ENCODE data around the gene PCDHGB5.
"Not testable (repeated sequence)": the region's sequence is repeated elsewhere in the genome, so short reads cannot be mapped to it uniquely, and the experiment has no call there.

Gene PCDHGB5

DNA sequence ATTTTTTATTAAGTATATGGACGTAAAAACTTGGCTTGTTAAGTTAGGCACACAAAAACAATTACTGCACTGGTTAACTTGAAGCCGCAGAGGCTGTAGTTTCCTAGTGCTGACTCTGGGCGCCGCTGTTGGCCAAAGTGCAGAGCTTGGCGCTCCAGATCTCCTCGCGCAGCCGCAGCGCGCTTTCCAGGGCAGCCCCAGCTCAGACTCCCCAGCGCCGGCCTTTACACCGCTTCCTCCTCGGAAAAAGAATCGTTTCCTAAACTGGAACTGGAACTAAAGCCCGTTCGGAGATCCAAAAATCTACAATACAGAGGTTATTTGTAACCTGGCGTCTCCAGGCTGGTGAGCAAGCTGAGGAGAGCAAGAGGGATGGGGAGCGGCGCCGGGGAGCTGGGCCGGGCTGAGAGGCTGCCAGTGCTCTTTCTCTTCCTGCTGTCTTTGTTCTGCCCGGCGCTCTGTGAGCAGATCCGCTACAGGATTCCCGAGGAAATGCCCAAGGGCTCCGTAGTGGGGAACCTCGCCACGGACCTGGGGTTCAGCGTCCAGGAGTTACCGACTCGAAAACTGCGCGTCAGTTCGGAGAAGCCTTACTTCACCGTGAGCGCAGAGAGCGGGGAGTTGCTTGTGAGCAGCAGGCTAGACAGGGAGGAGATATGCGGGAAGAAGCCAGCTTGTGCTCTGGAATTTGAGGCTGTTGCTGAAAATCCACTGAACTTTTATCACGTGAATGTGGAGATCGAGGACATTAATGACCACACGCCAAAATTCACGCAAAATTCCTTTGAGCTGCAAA, at the start of gene PCDHGB5:
Gene PCDHGB5 (plus strand): TSS at position 192 of the 796 bp plus-strand sequence. CDS start 181 bp downstream, at position 373.
- DNase-seq: peak; percentile 50

DNA sequence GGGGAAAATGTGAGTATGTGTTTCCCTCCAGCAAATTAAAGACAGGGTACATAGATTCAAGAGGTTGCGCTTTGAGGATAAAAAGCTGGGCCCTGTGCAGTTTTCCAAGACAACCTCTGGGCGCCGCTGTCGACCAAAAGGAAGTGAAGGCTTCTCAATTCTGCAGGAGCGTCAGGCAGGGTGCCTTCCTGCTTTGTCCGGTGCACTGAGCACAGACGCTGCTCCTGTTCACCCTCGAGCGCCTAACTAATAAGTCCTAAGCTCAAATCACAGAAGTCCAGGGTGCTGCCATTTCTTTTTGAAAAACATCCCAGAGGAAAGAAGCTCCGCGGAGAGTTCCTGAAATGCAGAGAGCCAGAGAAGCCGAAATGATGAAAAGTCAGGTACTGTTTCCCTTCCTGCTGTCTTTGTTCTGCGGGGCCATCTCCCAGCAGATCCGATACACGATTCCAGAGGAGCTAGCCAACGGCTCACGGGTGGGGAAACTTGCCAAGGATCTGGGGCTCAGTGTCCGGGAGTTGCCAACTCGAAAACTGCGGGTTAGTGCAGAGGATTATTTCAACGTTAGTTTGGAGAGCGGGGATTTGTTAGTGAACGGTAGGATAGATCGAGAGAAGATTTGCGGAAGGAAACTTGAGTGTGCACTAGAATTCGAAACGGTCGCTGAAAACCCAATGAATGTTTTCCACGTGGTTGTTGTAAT, 47.7 kb upstream of the PCDHGB5 start, which contains the start of gene PCDHGB1:
Gene PCDHGB1 (plus strand): TSS at position 183 of the 703 bp plus-strand sequence. CDS start 162 bp downstream, at position 345.
- DNase-seq: peak; percentile 90

DNA sequence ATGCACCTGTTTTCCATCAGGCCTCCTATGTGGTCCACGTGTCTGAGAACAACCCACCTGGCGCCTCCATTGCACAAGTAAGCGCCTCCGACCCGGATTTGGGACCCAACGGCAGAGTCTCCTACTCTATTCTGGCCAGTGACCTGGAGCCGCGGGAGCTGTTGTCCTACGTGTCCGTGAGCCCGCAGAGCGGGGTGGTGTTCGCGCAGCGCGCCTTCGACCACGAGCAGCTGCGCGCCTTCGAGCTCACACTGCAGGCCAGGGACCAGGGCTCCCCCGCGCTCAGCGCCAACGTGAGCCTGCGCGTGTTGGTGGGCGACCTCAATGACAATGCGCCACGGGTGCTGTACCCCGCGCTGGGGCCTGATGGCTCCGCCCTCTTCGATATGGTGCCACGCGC, 46.2 kb upstream of the PCDHGB5 start:
- DNase-seq: no peak

DNA sequence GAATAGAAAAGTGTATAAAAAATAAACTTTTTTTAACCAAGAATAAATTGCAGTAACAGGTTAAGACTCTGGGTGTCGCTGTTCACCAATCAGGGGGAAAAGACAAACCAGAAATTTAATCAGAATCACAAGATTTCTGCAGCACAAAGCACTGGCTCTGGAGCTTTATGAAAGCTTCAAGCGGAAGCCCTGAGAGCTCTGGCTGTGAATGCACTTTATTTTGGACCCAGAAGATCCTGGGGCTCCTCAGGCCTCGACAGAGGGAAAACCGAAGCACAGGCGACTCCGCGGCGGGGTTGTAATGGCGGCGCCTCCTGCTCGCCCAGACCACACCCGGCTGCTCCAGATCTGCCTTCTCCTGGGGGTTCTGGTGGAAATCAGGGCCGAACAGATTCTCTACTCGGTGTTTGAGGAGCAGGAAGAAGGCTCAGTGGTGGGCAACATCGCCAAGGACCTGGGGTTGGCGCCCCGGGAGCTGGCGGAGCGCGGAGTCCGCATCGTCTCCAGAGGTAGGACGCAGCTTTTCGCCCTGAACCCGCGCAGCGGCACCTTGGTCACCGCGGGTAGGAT, 42.8 kb upstream of the PCDHGB5 start, which contains the start of gene PCDHGA4:
Gene PCDHGA4 (plus strand): TSS at position 122 of the 570 bp plus-strand sequence. CDS start 87 bp downstream, at position 209.
- DNase-seq: no peak

GRCh38 chr5:141355641-141356040, 42.1 kb upstream of the PCDHGB5 start:
- DNase-seq: no peak

DNA sequence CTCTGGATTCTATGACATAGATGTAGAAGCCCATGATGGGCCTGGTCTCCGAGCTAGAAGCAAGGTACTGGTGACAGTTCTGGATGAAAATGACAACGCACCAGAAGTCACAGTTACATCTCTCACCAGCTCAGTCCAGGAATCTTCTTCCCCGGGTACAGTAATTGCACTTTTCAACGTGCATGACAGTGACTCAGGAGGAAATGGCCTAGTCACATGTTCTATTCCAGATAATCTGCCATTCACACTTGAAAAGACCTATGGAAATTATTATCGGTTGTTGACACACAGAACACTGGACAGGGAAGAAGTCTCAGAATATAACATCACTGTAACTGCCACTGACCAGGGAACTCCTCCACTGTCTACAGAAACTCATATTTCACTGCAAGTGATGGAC, 41.6 kb upstream of the PCDHGB5 start:
- no peak for DNase-seq

DNA sequence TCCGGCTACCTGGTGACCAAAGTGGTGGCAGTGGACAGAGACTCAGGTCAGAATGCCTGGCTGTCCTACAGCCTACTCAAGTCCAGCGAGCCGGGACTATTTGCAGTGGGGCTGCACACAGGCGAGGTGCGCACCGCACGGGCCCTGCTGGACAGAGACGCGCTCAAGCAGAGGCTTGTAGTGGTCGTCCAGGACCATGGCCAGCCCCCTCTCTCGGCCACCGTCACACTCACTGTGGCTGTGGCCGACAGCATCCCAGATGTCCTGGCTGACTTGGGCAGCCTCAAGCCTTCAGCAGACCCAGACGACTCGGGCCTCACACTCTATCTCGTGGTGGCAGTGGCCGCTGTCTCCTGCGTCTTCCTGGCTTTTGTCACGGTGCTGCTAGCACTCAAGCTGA, 40.8 kb upstream of the PCDHGB5 start:
- no peak for DNase-seq

GRCh38 chr5:141359790-141360426, 37.8 kb upstream of the PCDHGB5 start, which contains the start of gene PCDHGB2:
Gene PCDHGB2, plus strand, starts transcription at chr5:141359994. Its CDS starts 142 bp downstream, at chr5:141360136.
- DNase-seq: no peak

- DNase-seq: no peak
Measured at GRCh38 chr5:141360685-141361084, 37.1 kb upstream of the PCDHGB5 start.

DNA sequence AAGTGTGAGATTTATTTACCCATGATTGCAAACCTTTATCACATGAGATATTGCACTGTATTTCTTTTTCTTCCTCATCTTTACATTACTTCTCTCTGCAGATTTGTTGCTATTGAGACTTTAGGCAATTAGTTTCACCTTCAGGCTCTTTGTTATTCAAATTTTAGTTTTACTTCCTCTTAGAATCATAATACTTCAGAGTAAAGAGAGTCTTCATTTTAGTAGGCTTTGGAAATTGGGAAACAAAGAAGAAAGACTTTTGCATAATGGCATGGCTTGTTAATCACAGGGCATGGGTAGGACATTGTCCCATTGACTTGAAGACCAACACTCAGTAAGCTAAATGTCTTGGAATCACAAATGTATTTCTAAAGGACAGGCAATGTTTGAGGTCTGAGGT, 35.0 kb upstream of the PCDHGB5 start:
- no peak for DNase-seq

DNA sequence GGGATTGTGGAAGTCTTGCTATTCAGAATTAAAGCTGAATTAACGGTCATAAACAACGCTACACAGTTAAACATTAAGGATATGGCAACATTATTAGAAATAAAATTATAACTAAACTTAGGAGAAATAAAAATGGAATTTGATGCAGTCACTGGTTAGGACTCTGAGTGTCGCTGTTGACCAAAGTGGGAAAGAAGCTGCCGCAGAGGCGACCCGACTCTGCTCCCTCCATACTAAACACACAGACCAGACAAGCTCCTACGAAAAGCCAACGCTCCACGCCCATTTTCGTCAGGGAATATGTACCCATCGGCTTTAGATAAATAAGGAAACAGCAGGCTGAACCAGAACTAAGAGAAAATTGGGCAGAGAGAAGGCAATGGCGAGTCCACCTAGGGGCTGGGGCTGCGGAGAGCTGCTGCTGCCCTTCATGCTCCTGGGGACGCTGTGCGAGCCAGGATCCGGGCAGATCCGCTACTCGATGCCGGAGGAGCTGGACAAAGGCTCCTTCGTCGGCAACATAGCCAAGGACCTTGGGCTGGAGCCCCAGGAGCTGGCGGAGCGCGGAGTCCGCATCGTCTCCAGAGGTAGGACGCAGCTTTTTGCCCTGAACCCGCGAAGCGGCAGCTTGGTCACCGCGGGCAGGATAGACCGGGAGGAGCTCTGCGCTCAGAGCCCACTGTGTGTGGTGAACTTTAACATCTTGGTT, 33.6 kb upstream of the PCDHGB5 start, which contains the start of gene PCDHGA5:
Gene PCDHGA5 (plus strand): TSS at position 211 of the 709 bp plus-strand sequence. CDS start 169 bp downstream, at position 380.
- no peak for DNase-seq

- DNase-seq: no peak
Measured at GRCh38 chr5:141366016-141366896, 31.5 kb upstream of the PCDHGB5 start.

- DNase-seq: no peak
Measured at GRCh38 chr5:141369994-141370848, 27.5 kb upstream of the PCDHGB5 start, which contains the start of gene PCDHGB3. Gene PCDHGB3, plus strand, starts transcription at chr5:141370242. Its CDS starts 153 bp downstream, at chr5:141370395.

- DNase-seq: no peak
Measured at GRCh38 chr5:141371572-141372475, 25.9 kb upstream of the PCDHGB5 start.

GRCh38 chr5:141373673-141374317, 24.0 kb upstream of the PCDHGB5 start, which contains the start of gene PCDHGA6:
Gene PCDHGA6, plus strand, starts transcription at chr5:141373891. Its CDS starts 193 bp downstream, at chr5:141374084.
- no peak for DNase-seq

DNA sequence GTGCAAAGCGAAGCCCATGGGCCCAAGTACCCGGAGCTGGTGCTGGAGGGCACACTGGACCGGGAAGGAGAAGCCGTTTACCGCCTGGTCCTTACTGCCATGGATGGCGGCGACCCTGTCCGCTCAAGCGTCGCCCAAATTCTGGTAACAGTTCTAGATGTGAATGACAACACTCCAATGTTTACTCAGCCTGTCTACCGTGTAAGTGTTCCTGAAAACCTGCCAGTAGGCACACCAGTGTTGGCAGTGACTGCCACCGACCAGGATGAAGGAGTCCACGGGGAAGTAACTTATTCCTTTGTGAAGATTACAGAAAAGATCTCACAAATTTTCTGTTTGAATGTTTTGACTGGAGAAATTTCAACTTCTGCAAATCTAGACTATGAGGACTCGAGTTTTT, 23.1 kb upstream of the PCDHGB5 start:
- DNase-seq: no peak

GRCh38 chr5:141375444-141376155, 22.1 kb upstream of the PCDHGB5 start:
- not testable (repeated sequence) for DNase-seq
